Loucy (cell line): ENCODE data around the gene ING5.

ENCODE experiments used
- H2AFZ ChIP-seq: fragments of 200-600 bp; sonication (generic); 2 replicates; pipeline ENCODE4 v1.6.0; 2016; ENCODE audit warnings: antibody characterized with exemption, mild to moderate bottlenecking, low read length, moderate library complexity
- H3F3A ChIP-seq: fragments of 200-600 bp; 2 replicates; pipeline ENCODE4 v1.6.0; 2016; ENCODE audit warnings: antibody characterized with exemption, low read depth, mild to moderate bottlenecking
- H3K27me3 ChIP-seq: fragments of 200-600 bp; sonication (generic); 2 replicates; pipeline ENCODE4 v1.6.1; 2014; ENCODE audit warnings: low read length, mild to moderate bottlenecking; ENCODE audit not compliant: insufficient read depth, poor library complexity, severe bottlenecking
- H3K36me3 ChIP-seq: fragments of 200-600 bp; sonication (generic); 2 replicates; pipeline ENCODE4 v1.6.1; 2016; ENCODE audit warnings: low read length; ENCODE audit not compliant: insufficient read depth
- H3K4me1 ChIP-seq: fragments of 200-600 bp; sonication (generic); 2 replicates; pipeline ENCODE4 v1.5.1; 2014; ENCODE audit warnings: low read length, mild to moderate bottlenecking; ENCODE audit not compliant: insufficient read depth, poor library complexity, severe bottlenecking
- H3K4me2 ChIP-seq: fragments of 200-600 bp; sonication (generic); 2 replicates; pipeline ENCODE4 v1.6.0; 2014; ENCODE audit warnings: antibody characterized with exemption, low read length, low read depth, mild to moderate bottlenecking; ENCODE audit not compliant: poor library complexity, severe bottlenecking
- H3K4me3 ChIP-seq: fragments of 200-600 bp; sonication (generic); 2 replicates; pipeline ENCODE4 v1.5.1; 2014; ENCODE audit warnings: low read length, mild to moderate bottlenecking, mixed read lengths; ENCODE audit not compliant: poor library complexity, severe bottlenecking
- H3K79me2 ChIP-seq: fragments of 200-600 bp; sonication (generic); 2 replicates; pipeline ENCODE4 v1.6.1; 2014; ENCODE audit warnings: low read length; ENCODE audit not compliant: insufficient read depth
- H3K9ac ChIP-seq: fragments of 200-600 bp; sonication (generic); 2 replicates; pipeline ENCODE4 v1.6.0; 2014; ENCODE audit warnings: mild to moderate bottlenecking, low read depth, low read length, moderate library complexity; ENCODE audit not compliant: poor library complexity, severe bottlenecking
- H3K9me2 ChIP-seq: fragments of 200-600 bp; sonication (generic); replicated peaks from 2 replicates; pipeline ENCODE4 v1.6.1; 2016; ENCODE audit warnings: low read depth, low read length, mixed read lengths
- H3K9me3 ChIP-seq: fragments of 200-600 bp; sonication (generic); 2 replicates; pipeline ENCODE4 v1.6.1; 2014; ENCODE audit warnings: mild to moderate bottlenecking, antibody characterized with exemption, low read length, low read depth; ENCODE audit not compliant: insufficient read depth
- H4K20me1 ChIP-seq: fragments of 200-600 bp; sonication (generic); 2 replicates; pipeline ENCODE4 v1.6.0; 2014; ENCODE audit warnings: antibody characterized with exemption, low read length, mild to moderate bottlenecking; ENCODE audit not compliant: insufficient read depth, poor library complexity, severe bottlenecking
- EZH2phosphoT487 ChIP-seq: fragments of 200-600 bp; IDR thresholded peaks from 2 replicates; pipeline ENCODE4 v1.6.1; 2018; ENCODE audit warnings: antibody characterized with exemption, mild to moderate bottlenecking, moderate library complexity, borderline replicate concordance
- TF ChIP-seq, protein P1 (sequence below): fragments of 200-600 bp; sonication (generic); conservative IDR thresholded peaks from 2 replicates; pipeline ENCODE4 v1.5.1; 2014; ENCODE audit warnings: mild to moderate bottlenecking, antibody characterized with exemption, low read length

ING5 gene

DNA sequence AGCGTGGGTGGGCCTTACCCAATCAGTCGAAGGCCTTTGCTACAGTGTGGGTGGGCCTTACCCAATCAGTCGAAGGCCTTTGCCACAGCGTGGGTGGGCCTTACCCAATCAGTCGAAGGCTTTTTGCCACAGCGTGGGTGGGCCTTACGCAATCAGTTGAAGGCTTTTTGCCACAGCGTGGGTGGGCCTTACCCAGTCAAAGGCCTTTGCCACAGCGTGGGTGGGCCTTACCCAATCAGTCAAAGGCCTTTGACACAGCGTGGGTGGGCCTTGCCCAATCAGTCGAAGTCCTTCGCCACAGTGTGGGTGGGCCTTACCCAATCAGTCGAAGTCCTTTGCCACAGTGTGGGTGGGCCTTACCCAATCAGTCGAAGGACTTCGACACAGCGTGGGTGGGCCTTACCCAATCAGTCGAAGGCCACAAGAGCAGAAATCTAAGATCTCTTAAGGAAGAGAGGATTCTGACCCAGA is 58.5 kb downstream of the ING5 start:
- H3K27me3 ChIP-seq, result no peaks in the 10 kb centered on the region
- no peak overlapping the region for H3K4me3 ChIP-seq
- H3K4me2 ChIP-seq, result no peak overlapping the region
- H3K79me2 ChIP-seq, result no peaks in the 10 kb centered on the region
- no peak overlapping the region for H3K9ac ChIP-seq
- peaks cover 14% of the 10 kb centered on the region for H3K4me1 ChIP-seq
- no peaks in the 10 kb centered on the region for H3K9me3 ChIP-seq
- TF ChIP-seq EZH2phosphoT487, result no peak
- TF ChIP-seq, protein P1, sequence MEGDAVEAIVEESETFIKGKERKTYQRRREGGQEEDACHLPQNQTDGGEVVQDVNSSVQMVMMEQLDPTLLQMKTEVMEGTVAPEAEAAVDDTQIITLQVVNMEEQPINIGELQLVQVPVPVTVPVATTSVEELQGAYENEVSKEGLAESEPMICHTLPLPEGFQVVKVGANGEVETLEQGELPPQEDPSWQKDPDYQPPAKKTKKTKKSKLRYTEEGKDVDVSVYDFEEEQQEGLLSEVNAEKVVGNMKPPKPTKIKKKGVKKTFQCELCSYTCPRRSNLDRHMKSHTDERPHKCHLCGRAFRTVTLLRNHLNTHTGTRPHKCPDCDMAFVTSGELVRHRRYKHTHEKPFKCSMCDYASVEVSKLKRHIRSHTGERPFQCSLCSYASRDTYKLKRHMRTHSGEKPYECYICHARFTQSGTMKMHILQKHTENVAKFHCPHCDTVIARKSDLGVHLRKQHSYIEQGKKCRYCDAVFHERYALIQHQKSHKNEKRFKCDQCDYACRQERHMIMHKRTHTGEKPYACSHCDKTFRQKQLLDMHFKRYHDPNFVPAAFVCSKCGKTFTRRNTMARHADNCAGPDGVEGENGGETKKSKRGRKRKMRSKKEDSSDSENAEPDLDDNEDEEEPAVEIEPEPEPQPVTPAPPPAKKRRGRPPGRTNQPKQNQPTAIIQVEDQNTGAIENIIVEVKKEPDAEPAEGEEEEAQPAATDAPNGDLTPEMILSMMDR, result no peak
- no peak overlapping the region for H2AFZ ChIP-seq
- H3K36me3 ChIP-seq, result no peaks in the 10 kb centered on the region
- no peaks in the 10 kb centered on the region; the same call in 1 of the 2 replicates for H3F3A ChIP-seq
- no peaks in the 10 kb centered on the region for H3K9me2 ChIP-seq
- no peaks in the 10 kb centered on the region for H4K20me1 ChIP-seq

DNA sequence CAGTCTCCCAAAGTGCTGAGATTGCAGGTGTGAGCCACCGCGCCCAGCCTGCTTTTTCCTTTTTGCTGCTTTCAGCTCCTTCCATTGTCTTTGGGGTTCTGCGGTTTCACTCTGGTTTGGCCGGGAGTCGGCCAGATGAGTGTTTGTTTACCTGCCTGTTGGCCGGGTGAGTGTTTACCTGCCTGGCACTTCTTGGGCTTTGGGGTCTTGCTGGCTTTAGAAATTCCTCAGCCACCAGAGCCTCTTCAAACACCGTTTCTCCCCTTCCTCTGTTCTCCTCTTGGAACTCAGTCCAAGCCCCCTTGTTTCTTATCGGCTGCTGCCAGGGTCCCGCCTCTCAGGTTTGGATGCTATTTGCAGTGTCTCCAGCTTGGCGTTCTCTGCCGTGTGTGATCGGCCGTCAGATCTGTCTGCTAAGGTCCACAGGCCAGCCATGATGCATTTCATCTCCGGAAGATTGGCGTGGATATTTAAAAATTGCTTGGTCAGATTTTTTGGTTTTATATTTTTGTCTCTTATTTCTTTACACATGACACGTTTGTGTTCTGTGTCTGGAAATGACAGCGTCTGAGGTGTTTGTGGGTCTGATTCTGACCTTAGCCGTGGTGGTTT is 60.6 kb downstream of the ING5 start:
- no peaks in the 10 kb centered on the region for H3K9me3 ChIP-seq
- no peaks in the 10 kb centered on the region for H3K9me2 ChIP-seq
- peaks cover 14% of the 10 kb centered on the region for H3K4me1 ChIP-seq
- H4K20me1 ChIP-seq, result no peaks in the 10 kb centered on the region
- no peaks in the 10 kb centered on the region for H3K79me2 ChIP-seq
- H3K4me3 ChIP-seq, result no peak overlapping the region
- H3K9ac ChIP-seq, result no peak overlapping the region
- no peaks in the 10 kb centered on the region for H3K27me3 ChIP-seq
- no peak overlapping the region for H3K4me2 ChIP-seq
- no peaks in the 10 kb centered on the region for H3K36me3 ChIP-seq
- TF ChIP-seq, protein P1, result no peak
- TF ChIP-seq EZH2phosphoT487, result no peak
- H2AFZ ChIP-seq, result no peak overlapping the region
- no peaks in the 10 kb centered on the region; the same call in 1 of the 2 replicates for H3F3A ChIP-seq

DNA sequence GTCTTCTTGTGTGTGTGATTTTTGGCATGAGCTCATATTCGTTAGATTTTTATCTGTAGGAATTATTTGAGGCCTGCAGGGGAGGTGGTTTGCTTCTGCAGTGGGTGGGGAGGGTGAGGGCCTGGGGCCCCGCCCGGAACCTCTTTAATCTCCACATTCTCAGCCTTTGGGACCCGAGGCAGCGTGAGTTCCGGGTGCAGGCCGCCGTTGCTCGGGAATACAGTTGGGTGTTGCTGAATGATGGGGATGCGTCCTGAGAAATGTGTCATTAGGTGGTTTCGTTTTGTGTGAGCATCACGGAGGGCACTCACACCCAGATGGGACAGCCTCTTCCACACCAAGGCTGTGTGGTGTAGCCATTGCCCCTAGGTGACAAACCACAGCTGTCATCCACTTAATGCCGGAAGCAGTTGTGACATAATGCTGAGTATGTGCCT is 61.1 kb downstream of the ING5 start:
- TF ChIP-seq, protein P1, result no peak
- no peak for TF ChIP-seq EZH2phosphoT487
- Histone ChIP-seq H4K20me1 (no peaks in the 10 kb centered on the region), H3K4me1 (peaks cover 14% of the 10 kb centered on the region), H3K9me3 (no peaks in the 10 kb centered on the region), H3K9me2 (no peaks in the 10 kb centered on the region), H3K4me3 (no peak overlapping the region), H3F3A (no peaks in the 10 kb centered on the region; the same call in 1 of the 2 replicates), H3K27me3 (no peaks in the 10 kb centered on the region), H3K79me2 (no peaks in the 10 kb centered on the region), H2AFZ (no peak overlapping the region), H3K9ac (no peak overlapping the region), H3K36me3 (no peaks in the 10 kb centered on the region), H3K4me2 (no peak overlapping the region)
